Measurements from ENCODE around the gene PLCB3. TPM values are rescaled to one million over a fixed set of nuclear protein-coding genes. Genes with fewer than 3 reads are reported as not detected.

Gene PLCB3
- total and polyA plus RNA-seq, 2 of the 13 experiments (the other 11 are each of a cell fraction or from before 2014, with no cell fraction given) = 7.5 to 13.8 TPM

- no peak for TF ChIP-seq TCF7 (IDR thresholded peaks at IDR 0.05; ENCODE audit: low read depth)
- TF ChIP-seq AGO1 (IDR thresholded peaks at IDR 0.05; ENCODE audit: low read depth, low read length, poor library complexity, severe bottlenecking) = peak; percentile 93
- no peak for TF ChIP-seq STAT5B (CRISPR knock-in tag; IDR thresholded peaks at IDR 0.05)
- TF ChIP-seq ZFP90 (CRISPR knock-in tag; IDR thresholded peaks at IDR 0.05; ENCODE audit: borderline replicate concordance) = no peak
- peak; percentile 42 for TF ChIP-seq ATF1 (CRISPR knock-in tag; IDR thresholded peaks at IDR 0.05)
- no peak for TF ChIP-seq CREBL2 (CRISPR knock-in tag; IDR thresholded peaks at IDR 0.05; ENCODE audit: borderline replicate concordance)
- TF ChIP-seq MIER2 (CRISPR knock-in tag; IDR thresholded peaks at IDR 0.05) = no peak; the same call in 1 of the 2 replicates
- TF ChIP-seq ZMYM2 (CRISPR knock-in tag; IDR thresholded peaks at IDR 0.05) = no peak
- TF ChIP-seq ZBTB7A (CRISPR knock-in tag; IDR thresholded peaks at IDR 0.05) = peak; percentile 37
- TF ChIP-seq HINFP (CRISPR knock-in tag; IDR thresholded peaks at IDR 0.05; ENCODE audit: low read depth) = no peak
- TF ChIP-seq ZNF121 (CRISPR knock-in tag; IDR thresholded peaks at IDR 0.05) = peak; percentile 79
- no peak for TF ChIP-seq ZNF263 (CRISPR knock-in tag; IDR thresholded peaks at IDR 0.05)
- no peak; the same call in 1 of the 2 replicates for TF ChIP-seq THAP8 (CRISPR knock-in tag; IDR thresholded peaks at IDR 0.05; ENCODE audit: borderline replicate concordance)
- no peak for TF ChIP-seq ZFP41 (CRISPR knock-in tag; IDR thresholded peaks at IDR 0.05; ENCODE audit: borderline replicate concordance)
- no peak for TF ChIP-seq ZNF34 (CRISPR knock-in tag; IDR thresholded peaks at IDR 0.05; ENCODE audit: borderline replicate concordance)
- TF ChIP-seq ZNF782 (CRISPR knock-in tag; IDR thresholded peaks at IDR 0.05; ENCODE audit: borderline replicate concordance) = peak; percentile 43; the same call in 1 of the 2 replicates
- TF ChIP-seq WIZ (CRISPR knock-in tag; IDR thresholded peaks at IDR 0.05) = no peak
- TF ChIP-seq ZNF576 (CRISPR knock-in tag; IDR thresholded peaks at IDR 0.05) = no peak
- no peak for TF ChIP-seq LBX2 (CRISPR knock-in tag; IDR thresholded peaks at IDR 0.05; ENCODE audit: borderline replicate concordance)
- no peak for TF ChIP-seq FOXA1 (IDR thresholded peaks at IDR 0.05)
- no peak for TF ChIP-seq FOXA1 (CRISPR knock-in tag; IDR thresholded peaks at IDR 0.05)
- peak; percentile 92 for TF ChIP-seq KLF12 (CRISPR knock-in tag; IDR thresholded peaks at IDR 0.05; ENCODE audit: borderline replicate concordance)
- TF ChIP-seq NONO (IDR thresholded peaks at IDR 0.05) = no peak
- peak; percentile 63 for TF ChIP-seq NONO (CRISPR knock-in tag; conservative IDR thresholded peaks at IDR 0.05)
- 0 out of 2 replicates have a peak, but pooled peaks have one; percentile 68 for TF ChIP-seq KLF9 (CRISPR knock-in tag; IDR thresholded peaks at IDR 0.05; ENCODE audit: low read depth)
- peak; percentile 68 for TF ChIP-seq REL (CRISPR knock-in tag; conservative IDR thresholded peaks at IDR 0.05)
- TF ChIP-seq ZNF235 (CRISPR knock-in tag; IDR thresholded peaks at IDR 0.05; ENCODE audit: borderline replicate concordance) = no peak
Measured at GRCh38 chr11:64269540-64270220, 18.4 kb downstream of the PLCB3 start (continued).
